SW 1271 (cell line): ENCODE data around the gene CPN2.

Source experiments
- DNase-seq, 2 experiments: peaks; one replicate each; lab custom pipeline; 2025; lab: John Stamatoyannopoulos, UW

CPN2 gene, protein sequence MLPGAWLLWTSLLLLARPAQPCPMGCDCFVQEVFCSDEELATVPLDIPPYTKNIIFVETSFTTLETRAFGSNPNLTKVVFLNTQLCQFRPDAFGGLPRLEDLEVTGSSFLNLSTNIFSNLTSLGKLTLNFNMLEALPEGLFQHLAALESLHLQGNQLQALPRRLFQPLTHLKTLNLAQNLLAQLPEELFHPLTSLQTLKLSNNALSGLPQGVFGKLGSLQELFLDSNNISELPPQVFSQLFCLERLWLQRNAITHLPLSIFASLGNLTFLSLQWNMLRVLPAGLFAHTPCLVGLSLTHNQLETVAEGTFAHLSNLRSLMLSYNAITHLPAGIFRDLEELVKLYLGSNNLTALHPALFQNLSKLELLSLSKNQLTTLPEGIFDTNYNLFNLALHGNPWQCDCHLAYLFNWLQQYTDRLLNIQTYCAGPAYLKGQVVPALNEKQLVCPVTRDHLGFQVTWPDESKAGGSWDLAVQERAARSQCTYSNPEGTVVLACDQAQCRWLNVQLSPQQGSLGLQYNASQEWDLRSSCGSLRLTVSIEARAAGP

DNA sequence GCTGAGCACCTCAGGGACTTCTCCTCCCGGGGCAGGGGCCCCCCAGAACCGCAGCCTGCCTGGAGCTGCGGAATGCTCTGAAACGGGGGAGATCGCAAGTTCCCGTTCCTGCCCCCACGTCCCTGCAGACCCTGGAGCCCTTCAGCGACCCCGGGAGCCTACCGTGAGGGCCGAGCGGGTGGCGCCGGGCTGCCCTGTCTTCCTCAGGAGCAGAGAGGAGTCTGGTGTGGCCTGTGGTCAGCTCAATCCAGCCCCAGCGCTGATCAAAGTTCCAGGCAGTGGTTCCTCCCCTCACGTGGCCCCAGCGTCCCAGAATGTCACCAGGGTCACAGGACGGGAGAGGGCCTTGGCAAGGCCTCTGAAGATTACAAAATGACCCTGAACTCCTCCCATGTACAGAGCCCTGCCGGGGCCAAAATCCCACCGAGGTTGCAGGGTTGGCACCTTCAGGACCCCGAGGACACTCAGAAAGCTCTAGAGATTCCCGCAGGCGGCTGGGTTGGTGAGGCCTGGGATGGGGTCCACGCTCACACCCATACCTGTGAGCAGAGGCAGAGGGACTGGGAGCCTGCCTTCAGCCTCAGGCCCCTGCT lies at the start of gene CPN2:
Gene CPN2, minus strand, starts transcription at position 249 of the 593 bp plus-strand sequence. CDS start 8,626 bp downstream, outside the sequence.
- no peak for DNase-seq

DNA sequence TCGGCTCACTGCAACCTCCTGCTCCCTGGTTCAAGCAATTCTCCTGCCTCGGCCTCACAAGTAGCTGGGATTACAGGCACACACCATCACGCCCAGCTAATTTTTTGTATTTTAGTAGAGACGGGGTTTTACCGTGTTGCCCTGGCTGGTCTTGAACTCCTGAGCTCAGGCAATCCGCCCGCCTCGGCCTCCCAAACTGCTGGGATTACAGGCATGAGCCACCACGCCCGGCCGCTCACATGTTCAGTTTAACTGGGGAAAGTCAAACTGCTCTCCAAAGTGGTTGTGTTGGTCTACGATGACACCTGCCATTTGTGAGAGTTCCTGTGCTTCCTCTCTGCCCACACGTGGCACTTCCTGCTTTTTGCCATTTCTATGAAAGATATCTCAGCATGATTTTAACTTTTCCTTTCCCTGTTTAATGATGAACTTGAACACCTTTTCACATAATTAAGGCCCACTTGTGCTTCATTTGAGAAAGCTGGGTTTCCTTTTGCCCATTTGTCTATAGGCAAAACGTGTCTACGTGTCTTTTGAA lies 48.8 kb upstream of the CPN2 start:
- DNase-seq: no peak

DNA sequence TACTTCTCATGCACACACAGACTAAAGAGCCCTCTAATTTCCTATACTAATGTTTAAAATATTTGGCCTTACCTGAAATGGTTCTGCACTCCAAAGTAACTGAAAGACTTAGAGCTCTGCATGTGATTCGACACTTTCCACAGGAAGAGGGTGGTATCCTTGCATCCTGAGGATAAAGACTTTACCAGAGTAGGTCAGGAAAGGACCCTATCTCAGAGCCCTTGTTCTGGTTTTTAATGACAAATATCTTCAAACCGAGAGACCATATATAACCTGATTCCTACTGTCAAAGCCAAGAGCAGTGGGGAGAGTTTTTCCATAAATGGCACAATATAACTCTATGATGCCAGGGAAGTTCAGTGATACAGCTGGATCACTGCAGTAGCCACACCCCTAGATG lies 48.0 kb upstream of the CPN2 start, which contains the start of gene GP5:
Gene GP5, minus strand, starts transcription at position 101 of the 400 bp plus-strand sequence. CDS start 984 bp downstream, outside the sequence.
- DNase-seq: no peak

DNA sequence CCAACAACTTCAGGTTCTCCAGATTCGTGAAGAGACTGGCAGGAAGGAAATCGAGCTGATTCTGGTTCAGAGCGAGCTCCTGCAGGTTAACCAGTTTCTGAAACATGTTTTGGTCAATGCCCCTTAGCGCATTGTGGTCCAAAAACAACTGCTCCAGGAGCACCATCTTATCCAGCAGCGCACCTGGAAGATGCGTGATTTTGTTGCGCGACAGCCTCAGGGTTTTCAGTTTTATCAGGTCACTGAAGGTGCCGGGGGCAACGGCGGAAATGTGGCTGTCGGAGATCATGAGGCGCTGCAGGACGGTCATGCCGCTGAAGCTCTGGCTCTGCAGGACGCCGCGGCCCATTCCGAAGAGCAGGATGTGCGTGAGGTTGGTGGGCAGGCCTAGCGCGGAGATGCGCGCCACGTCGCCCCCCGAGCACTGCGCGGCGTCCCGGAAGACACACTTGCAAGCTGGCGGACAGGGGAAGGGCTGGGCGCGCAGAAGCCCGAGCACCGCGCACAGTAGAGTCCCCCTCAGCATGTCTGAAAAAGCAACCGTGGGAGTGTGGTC lies 46.7 kb upstream of the CPN2 start:
- DNase-seq: no peak

DNA sequence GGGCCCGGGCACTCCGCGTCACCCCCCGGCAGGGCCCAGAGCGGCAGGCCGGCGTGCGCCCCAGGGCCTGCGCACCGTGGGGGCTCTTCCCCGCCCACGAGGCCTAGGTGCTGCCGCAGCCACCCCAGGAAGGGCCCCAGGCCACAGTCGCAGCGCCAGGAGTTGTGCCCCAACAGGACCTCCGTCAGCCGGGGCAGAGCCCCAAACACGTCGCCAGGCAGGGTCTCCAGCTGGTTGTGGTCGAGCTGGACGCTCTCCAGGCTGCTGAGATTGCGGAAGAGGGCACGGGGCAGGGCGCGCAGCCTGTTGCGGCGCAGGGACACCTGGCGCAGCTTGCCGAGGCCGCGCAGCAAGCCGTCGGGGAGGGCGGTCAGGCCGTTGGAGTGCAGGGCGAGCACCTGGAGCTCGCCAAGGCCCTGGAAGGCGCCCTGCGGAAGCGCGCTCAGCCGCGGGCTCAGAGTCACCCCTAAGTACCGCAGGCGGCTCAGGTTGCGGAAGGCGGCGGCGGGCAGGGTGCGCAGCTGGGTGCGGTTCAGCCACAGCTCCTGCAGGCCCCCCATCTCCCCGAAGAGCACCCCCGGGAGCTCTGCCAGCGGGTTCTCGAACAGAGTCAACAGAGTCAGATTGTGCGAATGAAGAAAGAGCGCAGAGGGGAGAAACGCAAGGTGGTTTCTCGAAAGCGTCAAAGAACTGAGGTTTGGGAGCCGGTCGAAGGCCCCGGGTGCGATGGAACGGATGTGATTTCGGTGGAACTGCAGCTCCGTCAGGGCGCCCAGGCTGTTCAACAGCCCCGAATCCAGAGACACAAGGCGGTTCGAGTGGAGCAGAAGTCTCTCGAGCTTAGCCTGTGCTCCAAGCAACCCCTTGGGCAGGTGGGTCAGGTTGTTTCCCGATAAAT lies 46.0 kb upstream of the CPN2 start:
- DNase-seq: no peak

DNA sequence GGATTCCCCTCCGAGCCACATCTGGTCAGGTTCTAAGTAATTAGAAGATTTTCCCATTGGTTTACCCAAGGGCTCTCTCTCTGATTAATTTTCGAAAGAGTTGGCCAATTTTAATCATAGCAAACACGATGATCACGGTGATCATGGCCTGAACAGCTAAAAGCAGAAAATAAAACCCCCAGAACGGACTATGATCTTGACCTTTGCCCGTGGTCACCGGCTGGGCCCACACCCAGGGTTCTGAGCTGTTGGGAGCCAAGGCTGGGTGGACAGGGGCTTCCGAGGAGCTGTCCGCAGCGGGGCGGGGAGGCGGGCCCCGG lies 45.4 kb upstream of the CPN2 start:
- no peak for DNase-seq

DNA sequence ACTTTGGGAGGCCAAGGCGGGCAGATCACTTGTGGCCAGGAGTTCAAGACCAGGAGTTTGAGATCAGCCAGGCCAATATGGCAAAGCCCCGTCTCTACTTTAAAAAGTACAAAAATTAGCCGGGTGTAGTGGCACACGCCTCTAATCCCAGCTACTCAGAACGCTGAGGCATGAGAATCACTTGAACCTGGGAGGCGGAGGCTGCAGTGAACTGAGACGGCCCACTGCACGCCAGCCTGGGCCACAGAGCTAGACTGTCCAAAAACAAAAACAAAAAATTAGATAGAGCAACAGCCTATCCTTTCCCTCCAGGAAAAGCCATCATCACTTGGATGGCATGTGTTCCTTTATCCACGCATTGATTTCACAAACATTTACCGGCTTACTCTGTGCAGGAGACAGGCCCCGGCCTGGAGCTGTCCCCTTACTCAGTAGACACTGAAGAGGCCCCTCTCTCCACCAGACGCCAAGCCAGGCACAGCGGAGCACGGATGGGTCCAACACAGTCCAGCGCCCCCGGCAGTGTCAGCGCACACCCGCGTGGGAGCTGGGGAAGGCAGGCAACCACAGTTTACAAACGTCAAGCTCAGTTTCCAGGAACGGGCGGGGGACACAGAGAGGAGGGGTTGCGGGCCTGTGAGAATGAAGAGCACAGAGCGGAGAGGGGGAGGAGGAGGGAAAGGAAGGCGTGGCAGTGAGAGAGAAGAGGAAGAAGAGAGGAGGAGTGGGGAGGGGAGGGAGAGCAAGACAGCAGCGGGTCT lies 44.8 kb upstream of the CPN2 start:
- no peak for DNase-seq

DNA sequence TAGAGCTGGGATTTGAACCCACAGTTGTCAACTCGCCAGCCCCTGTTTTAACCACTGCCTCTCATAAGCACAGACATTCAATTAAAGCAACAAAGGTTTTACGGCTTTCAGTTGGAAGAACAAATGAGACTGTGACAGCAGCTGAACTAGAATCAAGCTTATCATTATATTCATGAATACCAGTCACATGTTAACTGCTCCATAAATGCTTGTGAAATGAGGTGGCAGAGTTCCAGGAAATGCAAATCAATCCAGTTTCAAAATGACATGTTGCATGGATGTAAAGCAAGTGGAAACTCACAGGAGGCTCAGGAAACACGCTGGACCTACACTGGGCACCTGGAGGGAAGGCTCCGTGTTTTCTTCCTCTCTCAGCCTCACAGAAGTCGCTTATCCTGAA lies 44.1 kb upstream of the CPN2 start:
- no peak for DNase-seq

DNA sequence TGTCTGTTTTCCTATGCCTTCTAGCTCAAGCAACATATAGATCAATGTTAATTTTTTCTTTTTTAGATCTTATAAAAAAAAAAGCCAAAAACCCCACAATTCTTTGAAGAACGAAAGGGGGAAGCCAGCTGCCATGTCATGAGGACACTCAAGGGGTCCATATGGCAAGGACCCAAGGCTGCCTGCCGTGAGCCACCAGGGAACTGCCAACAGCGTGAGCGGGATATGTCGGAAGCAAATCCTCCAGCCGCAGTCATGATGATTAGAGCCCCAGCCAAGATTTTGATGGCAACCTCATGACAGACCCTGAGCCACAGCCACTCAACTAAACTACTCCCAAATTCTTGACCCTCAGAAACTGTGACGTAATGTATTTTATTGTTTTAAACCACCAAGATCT lies 41.4 kb upstream of the CPN2 start:
- no peak for DNase-seq

DNA sequence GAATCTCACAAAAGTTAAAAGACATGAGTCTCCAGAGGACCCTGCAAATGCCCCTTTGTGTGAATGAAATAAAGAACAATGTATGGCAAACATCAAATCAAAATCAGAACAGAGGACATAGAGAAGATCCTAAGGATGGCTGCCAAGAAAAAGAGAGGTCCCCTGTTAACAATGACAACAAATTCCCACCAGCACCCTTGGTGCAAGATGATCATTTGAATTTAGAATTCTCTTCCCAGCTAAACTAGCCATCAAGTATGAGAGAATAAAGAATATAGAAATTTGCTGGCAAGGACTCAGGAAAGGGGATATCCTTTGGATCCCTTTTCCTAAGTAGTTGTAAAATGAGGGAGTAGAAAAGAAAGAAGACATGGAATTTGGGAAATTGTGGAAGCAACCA lies 39.7 kb upstream of the CPN2 start:
- no peak for DNase-seq

DNA sequence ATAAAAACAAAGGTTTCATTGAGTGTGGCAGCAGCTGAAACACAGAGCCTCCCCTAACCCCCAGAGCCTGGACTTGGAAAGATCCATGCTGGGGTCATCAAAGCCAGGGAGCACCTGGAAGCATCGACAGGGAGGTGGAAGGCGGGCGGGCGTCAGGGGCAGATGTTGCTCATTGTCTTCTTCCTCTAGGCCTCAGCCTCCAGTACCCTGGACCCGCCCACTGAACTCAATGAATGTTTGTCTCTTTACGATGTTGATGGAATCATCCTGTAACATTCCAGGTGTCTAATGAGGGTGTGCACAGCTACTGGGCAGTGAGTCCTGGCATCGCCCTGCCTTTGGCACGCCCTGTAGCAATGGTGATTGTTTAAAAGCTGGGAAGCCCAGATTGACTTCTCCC lies 38.1 kb upstream of the CPN2 start:
- no peak for DNase-seq

DNA sequence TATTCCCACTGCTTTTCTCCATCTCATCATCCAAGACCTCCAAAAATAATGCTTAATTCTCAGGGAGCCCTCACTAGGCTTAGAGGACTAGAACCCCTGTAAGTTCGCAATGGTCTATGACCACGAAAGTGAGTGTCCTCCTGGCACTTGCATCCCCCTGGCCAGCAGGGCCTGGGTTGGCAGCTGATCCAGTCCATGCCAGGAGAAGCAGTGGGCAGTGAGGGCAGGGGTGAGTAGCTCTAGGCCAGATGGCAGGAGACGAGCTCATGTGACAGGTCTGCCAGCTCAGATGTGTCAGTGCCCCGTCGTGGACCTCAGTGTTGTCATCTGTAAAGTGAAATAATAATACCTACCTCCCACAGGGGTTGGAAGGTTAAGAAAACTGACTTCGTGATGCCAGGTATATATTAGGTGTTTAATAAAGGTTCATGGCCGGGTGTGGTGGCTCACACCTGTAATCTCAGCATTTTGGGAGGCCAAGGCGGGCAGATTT lies 36.8 kb upstream of the CPN2 start:
- no peak for DNase-seq

DNA sequence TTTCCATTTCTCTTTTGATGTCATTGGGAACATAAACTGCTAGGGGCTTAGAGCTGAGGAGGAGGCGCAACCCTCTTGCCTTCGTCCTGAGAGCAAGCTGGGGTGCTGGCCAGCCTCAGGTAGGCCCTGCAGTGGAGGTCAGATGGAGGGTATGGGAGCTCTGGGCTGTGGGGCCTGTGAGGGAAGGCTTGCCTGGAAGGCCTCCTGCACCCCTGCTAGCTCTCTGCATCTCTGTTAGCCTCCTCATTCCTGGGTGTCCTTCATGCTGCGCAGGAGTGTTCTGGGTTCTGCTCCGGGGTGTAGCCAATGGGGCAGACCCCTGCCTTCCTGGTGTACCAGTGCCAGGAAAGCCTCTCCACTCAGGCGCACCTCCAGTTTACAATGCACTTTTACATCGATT lies 36.1 kb upstream of the CPN2 start:
- no peak for DNase-seq

DNA sequence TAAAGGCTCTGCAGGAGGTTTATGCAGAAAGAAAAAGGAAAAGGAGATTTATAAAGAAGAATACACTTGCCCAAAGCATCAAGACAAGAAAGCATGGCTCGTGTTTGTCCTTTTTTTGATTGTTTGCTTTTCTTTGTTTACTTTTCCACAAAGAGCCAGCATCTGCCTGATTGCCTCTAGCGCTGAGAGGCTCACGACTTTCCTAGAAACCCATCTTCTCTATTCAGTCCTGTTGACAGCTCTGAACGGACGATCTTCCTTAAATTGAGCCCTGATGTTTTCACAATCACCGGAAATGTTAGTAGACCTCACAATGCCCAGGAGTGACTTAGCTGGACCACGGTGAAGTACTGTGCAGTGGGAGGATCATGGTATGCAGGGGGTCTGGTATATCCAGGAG lies 35.5 kb upstream of the CPN2 start:
- DNase-seq: no peak

DNA sequence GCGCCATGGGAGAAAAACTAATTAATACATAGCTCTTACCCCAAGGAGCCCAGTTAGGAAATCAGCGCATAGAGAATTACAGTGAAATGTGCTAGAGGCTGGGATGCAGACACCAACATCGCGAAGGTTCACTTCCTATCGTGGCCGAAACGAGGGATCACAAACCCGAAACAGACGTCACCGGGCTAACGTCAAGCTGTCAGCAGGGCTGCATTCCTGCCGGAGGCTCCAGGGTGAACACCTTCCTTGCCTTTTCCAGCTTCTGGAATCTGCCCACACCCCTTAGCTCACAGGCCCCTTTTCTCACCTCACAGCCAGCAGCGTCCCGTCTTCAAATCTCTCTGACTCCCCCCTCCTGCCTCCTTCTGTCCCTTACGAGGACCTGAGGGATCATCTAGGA lies 34.9 kb upstream of the CPN2 start:
- no peak for DNase-seq

DNA sequence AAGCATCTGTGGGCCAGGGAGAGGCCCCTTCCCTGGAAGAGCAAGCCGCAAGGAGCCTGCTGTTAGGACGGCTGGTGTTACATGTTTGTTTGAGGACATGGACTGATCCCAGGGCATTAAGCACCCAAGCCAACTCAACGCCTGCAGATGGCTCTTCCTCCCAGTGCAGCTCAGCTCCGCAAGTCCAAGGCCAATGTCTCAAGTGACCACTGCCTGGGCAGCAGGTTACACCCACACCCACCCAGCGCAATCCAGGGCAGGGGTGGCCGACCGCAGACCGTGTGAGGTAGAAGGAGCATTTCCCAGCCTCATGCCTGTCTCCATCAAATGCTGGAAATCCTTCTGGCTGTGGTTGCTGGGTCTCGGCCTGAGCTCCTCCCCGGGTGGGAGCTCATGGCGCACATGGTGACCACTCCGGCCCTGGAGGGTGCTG lies 33.5 kb upstream of the CPN2 start:
- no peak for DNase-seq

DNA sequence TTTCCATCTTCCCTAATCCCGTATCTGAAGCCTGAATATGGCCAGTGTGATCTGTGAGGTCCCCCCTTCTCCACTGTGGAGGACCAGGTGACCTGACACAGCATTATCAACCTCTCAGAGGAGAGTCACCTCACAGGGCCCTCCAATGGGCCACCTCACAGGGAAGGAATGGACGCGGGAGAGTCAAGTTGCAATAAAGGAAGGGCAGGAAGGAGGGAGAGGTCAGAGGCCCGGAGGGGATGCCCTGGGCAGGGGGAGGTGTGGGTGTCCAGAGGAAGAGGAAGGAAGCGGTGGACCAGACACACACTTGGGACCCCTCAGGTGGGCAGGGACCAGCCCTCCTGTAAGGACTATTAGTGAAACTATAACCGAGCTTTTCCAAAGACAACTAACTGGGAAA lies 33.0 kb upstream of the CPN2 start:
- no peak for DNase-seq

DNA sequence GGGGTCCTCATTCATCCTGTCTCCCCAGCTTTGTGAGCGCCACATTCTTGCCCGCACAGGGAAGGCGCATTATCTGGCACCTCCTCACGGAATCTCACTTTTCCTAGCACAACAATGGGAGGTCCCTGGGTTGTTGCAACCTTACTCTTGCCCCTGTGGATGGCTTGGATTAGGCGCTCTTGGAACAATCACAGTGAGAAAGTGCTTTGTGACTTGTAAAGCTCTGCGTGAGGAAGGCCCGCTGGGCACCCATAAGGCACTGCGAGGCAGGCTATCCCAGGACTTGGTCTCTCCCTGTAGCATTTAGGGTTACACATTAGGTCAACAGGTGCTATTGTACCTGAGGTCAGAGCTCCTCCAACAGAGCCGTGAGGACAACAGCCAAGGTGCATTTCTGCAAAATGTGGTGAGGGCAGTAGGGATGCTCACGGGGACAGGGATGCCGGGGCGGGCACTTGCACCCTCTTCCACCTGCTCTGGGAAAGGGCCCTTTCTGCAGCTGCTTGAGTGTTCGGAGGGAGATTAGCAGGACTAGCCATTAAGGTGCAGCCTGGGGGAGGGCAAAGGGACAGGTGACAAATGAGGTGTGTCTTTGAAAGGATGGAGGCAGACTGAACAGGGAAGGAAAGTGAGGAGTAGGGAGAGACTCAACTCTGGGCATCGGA lies 32.3 kb upstream of the CPN2 start:
- no peak for DNase-seq

DNA sequence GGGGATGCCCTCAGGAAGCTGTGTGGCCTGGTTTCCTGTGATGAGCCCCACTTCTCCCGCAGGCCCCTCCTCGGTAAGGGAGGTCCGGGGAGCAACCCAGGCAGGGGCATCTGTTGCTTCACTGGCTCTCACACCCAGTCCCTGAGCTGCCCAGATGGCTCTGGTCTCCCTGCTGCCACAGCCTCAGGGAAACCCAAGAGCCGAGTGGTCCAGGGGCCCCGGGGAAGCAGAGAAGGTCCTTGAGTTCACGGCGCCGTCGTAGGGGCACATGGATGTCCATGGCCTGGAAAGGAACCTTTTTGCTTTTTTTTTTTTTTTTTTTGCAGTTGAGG lies 31.7 kb upstream of the CPN2 start:
- DNase-seq: no peak

DNA sequence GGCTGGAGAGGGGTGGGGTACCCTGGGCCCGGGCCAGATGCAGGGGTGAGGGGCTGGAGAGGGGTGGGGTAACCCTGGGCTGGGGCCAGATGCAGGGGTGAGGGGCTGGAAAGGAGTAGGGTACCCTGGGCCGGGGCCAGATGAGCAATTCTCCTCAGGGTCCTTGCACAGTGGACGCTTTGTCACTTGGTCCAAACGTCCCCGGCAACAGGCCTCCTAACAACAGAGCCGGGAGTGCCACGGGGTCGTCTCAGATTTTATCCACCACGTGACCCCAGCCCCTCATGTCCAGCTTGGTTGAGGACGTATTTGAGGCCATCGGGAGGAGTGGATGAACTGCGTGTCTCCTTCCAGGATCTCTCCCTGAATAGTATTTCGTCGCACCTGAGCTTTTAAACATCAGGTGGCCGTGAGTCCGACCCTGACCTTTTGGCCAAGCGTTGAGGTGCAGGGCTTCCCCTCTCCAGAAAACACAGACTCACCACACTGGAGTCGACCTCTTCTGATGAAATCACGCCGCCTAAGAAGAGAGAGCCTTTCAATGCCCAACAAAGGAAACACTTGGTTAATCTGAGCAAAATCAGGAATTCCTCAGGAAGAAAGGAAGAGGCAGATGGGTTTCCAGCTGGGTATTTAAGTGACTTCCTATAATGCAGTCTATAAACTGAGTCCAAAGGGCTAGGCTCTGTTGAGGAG lies 31.2 kb upstream of the CPN2 start:
- no peak for DNase-seq
